Endothelial cell of umbilical vein (primary cell): Measurements from ENCODE around the gene PVR. TPM values are rescaled to one million over a fixed set of nuclear protein-coding genes. Genes with fewer than 3 reads are reported as not detected.

Experiments used
- BruUV-seq: library from RNA; stranded (reverse); fragments of 400-500 nt; replicated peaks from 2 replicates; lab custom pipeline; 2021; lab: Mats Ljungman, UMichigan
- CTCF ChIA-PET: fragments of 300-600, 350-600 bp; sonication (Branson Sonifier 250); formaldehyde crosslinking; loops from one replicate; lab custom pipeline; 2021; ENCODE audit warnings: antibody characterized with exemption, inconsistent platforms; lab: Charles Lee
- POLR2A ChIA-PET: fragments of 300-600, 350-600 bp; sonication (Branson Sonifier 250); formaldehyde crosslinking; loops from one replicate; lab custom pipeline; 2021; ENCODE audit warnings: antibody characterized with exemption, inconsistent platforms; lab: Charles Lee
- DNase-seq: peaks from one replicate; pipeline ENCODE4 v3.0.0-alpha.2; 2011; ENCODE audit warnings: low read depth, low spot score
- FAIRE-seq: peaks from 2 replicates; lab custom pipeline; 2011; peaks lifted over from hg19 to GRCh38; lab: Jason Lieb, UNC
- H2AFZ ChIP-seq: 2 replicates; pipeline ENCODE4 v1.6.0; 2012; ENCODE audit warnings: low read depth, low read length, control low read depth, inconsistent platforms
- H3K27ac ChIP-seq: 2 replicates; pipeline ENCODE4 v1.5.1; 2011; ENCODE audit warnings: low read depth, mild to moderate bottlenecking, control low read depth, low read length, moderate library complexity; ENCODE audit not compliant: insufficient read depth
- H3K27me3 ChIP-seq, 2 experiments: 2 replicates each; pipeline versions ENCODE4 v1.6.0 to v1.6.1; 2011; ENCODE audit warnings: low read length in 2 of 2, mixed read lengths in 1 of 2; ENCODE audit not compliant: control insufficient read depth in 2 of 2, insufficient read depth in 2 of 2
- H3K36me3 ChIP-seq, 2 experiments: 2 replicates in 1 of 2; 3 replicates in 1 of 2; pipeline ENCODE4 v1.5.1; 2011; ENCODE audit warnings: low read length in 2 of 2, mild to moderate bottlenecking in 1 of 2, moderate library complexity in 1 of 2; ENCODE audit not compliant: control insufficient read depth in 2 of 2, insufficient read depth in 2 of 2; ENCODE audit errors: extremely low read depth in 1 of 2
- H3K4me1 ChIP-seq: 3 replicates; pipeline ENCODE4 v1.5.1; 2011; ENCODE audit warnings: mild to moderate bottlenecking, low read length; ENCODE audit not compliant: control insufficient read depth, insufficient read depth; ENCODE audit errors: extremely low read depth
- H3K4me2 ChIP-seq: 2 replicates; pipeline ENCODE4 v1.6.1; 2011; ENCODE audit warnings: low read length, control low read depth, mixed read lengths; ENCODE audit not compliant: insufficient read depth
- H3K4me3 ChIP-seq, 3 experiments: fragments of 200-600 bp in 1 of 3; sonication (generic), shearing (Covaris generic) in 1 of 3; replicated peaks in 1 of 3; 2 replicates each; pipeline ENCODE4 v1.5.1; 2011 to 2016; ENCODE audit warnings: control low read depth in 3 of 3, low read length in 3 of 3, mild to moderate bottlenecking in 2 of 3, inconsistent platforms in 1 of 3, low read depth in 1 of 3, moderate library complexity in 1 of 3; ENCODE audit not compliant: insufficient read depth in 1 of 3
- H3K79me2 ChIP-seq: 2 replicates; pipeline ENCODE4 v1.6.0; 2012; ENCODE audit warnings: low read length, inconsistent platforms; ENCODE audit not compliant: control insufficient read depth, insufficient read depth
- H3K9ac ChIP-seq: replicated peaks from 2 replicates; pipeline ENCODE3; 2011; ENCODE audit warnings: low read length, control low read depth; ENCODE audit not compliant: insufficient read depth; ENCODE audit errors: extremely low read depth
- H3K9me1 ChIP-seq: replicated peaks from 3 replicates; pipeline ENCODE4 v1.6.0; 2011; ENCODE audit warnings: mild to moderate bottlenecking, low read length; ENCODE audit not compliant: control insufficient read depth, insufficient read depth; ENCODE audit errors: extremely low read depth
- H3K9me3 ChIP-seq: replicated peaks from 2 replicates; pipeline ENCODE4 v1.5.1; 2012; ENCODE audit warnings: low read length, inconsistent platforms; ENCODE audit not compliant: control insufficient read depth, insufficient read depth
- H4K20me1 ChIP-seq: replicated peaks from 2 replicates; pipeline ENCODE3; 2011; ENCODE audit warnings: mild to moderate bottlenecking, low read length; ENCODE audit not compliant: control insufficient read depth, insufficient read depth; ENCODE audit errors: extremely low read depth
- CTCF ChIP-seq, 2 donors: IDR thresholded peaks; 1 replicate in 1 of 2; 2 replicates in 1 of 2; pipeline ENCODE4 v1.5.1; 2011; ENCODE audit warnings: low read length in 2 of 2, mild to moderate bottlenecking in 2 of 2, moderate library complexity in 2 of 2, control low read depth in 1 of 2, inconsistent platforms in 1 of 2, low read depth in 1 of 2; ENCODE audit not compliant: insufficient read depth in 1 of 2; ENCODE audit errors: extremely low read depth in 1 of 2
- FOS ChIP-seq: IDR thresholded peaks from 2 replicates; pipeline ENCODE4 v1.6.1; 2011; ENCODE audit warnings: mild to moderate bottlenecking, low read length, moderate library complexity, borderline replicate concordance; ENCODE audit not compliant: insufficient read depth
- JUN ChIP-seq: IDR thresholded peaks from 2 replicates; pipeline ENCODE4 v1.6.1; 2011; ENCODE audit warnings: borderline replicate concordance, low read depth; ENCODE audit not compliant: insufficient read length, insufficient read depth
- MYC ChIP-seq: IDR thresholded peaks from one replicate; pipeline ENCODE4 v1.6.1; 2011; ENCODE audit warnings: mild to moderate bottlenecking, low read depth, low read length
- POLR2A ChIP-seq: IDR thresholded peaks from 2 replicates; pipeline ENCODE4 v1.6.1; 2012; ENCODE audit warnings: low read depth, mild to moderate bottlenecking, control low read depth, low read length
- POLR2AphosphoS5 ChIP-seq: IDR thresholded peaks from 2 replicates; pipeline ENCODE4 v1.6.1; 2012; ENCODE audit warnings: low read depth, mild to moderate bottlenecking, control low read depth, low read length, moderate library complexity; ENCODE audit not compliant: insufficient read depth
- dilution Hi-C: fragments of 300-500 bp; cut with MboI; formaldehyde crosslinking; loops from one replicate; pipeline ENCODE4 v1.15.0; 2019; ENCODE audit warnings: low sequenced_read_pairs; ENCODE audit not compliant: extremely low pct_ligation_motif_present
- intact Hi-C: fragments of 100-400 bp; cut with micrococcal nuclease; formaldehyde crosslinking; loops from one replicate; pipeline ENCODE4 v1.10.0; 2022
- microRNA counts: library from miRNA; unstranded; fragments of <30 nt; microRNA quantifications from one replicate; lab custom pipeline; 2016
- microRNA-seq: library from miRNA; unstranded; fragments of <30 nt; microRNA quantifications from one replicate; pipeline ENCODE4 v1.2.0, GENCODE V29; 2021; ENCODE audit warnings: borderline number of aligned reads, borderline replicate concordance
- polyA plus RNA-seq, 4 experiments: library from polyadenylated mRNA; depleted of rRNA in 3 of 4; stranded (reverse) in 3 of 4; unstranded in 1 of 4; fragments of >200 nt; gene quantifications; 2 replicates each; pipeline versions ENCODE4 v1.2.1 to v1.2.3, GENCODE V29; 2011 to 2012; ENCODE audit warnings: missing spikeins in 1 of 4
- total RNA-seq: library from RNA; stranded (reverse); gene quantifications from 2 replicates; pipeline ENCODE4 v1.2.3, GENCODE V29; 2021
- TF ChIP-seq, protein P1 (sequence below): IDR thresholded peaks from 2 replicates; pipeline ENCODE4 v1.6.1; 2011; ENCODE audit not compliant: insufficient read depth, insufficient read length

Gene PVR
- total and polyA plus RNA-seq, 2 donors (not counting 3 experiments of a cell fraction or from before 2014, with no cell fraction given): 133 to 226 TPM

DNA sequence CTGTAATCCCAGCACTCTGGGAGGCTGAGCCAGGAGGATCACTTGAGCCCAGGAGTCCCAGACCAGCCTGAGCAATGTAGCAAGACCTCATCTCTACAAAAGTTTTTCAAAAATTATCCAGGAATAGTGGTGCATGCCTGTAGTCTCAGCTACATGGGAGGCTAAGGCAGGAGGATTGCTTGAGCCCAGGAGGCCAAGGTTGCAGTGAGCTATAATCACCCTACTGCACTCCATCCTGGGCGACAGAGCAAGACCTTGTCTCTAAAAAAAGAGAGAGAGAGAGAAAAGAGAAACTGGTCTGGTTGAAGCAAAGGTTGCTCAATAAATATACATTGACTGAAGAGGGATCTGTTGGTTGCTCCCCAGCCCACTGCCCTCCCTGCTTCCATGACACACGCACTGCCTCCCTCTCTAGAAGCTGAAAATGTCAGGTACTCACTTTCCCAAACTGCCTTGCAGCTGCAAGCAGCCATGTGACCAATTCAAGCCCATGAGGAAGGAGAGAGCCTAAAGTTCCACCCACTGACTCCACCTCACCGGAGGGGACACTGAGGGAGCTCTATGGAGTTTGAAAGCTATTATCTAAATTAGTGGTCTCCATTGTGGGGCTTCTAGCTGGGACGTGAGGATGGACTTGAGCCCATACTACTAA lies 69.3 kb downstream of the PVR start:
- no peak overlapping the region for H3K27ac ChIP-seq
- peaks cover 12% of the 10 kb centered on the region for H3K4me1 ChIP-seq
- FAIRE-seq (no peak), DNase-seq (no peak)
- no peaks in the 10 kb centered on the region for H3K9me1 ChIP-seq
- peaks cover 2% of the 10 kb centered on the region for H3K9me3 ChIP-seq
- H2AFZ ChIP-seq: no peak overlapping the region
- no peaks in the 10 kb centered on the region for H4K20me1 ChIP-seq
- TF ChIP-seq JUN (no peak), MYC (no peak), FOS (no peak), CTCF (IDR thresholded peaks at IDR 0.05; ENCODE audit: extremely low read depth in 1 of 2, insufficient read depth in 1 of 2, low read depth in 1 of 2, low read length in 2 of 2) (no peak), POLR2A (no peak), POLR2AphosphoS5 (no peak)
- TF ChIP-seq, protein P1, sequence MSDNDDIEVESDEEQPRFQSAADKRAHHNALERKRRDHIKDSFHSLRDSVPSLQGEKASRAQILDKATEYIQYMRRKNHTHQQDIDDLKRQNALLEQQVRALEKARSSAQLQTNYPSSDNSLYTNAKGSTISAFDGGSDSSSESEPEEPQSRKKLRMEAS: no peak
- ChIA-PET POLR2A (no interaction called here), CTCF (interaction anchor here (0.6 to 3.2 kb wide), 7 partner anchors 10 to 106 kb away, joined by 3 to 21 read pairs (median 5); no protein-coding TSS in a partner anchor)
- H3K79me2 ChIP-seq: peaks cover 10% of the 10 kb centered on the region
- peaks cover 0 to 4% of the 10 kb centered on the region in 2 experiments for H3K36me3 ChIP-seq
- no peak overlapping the region for H3K9ac ChIP-seq
- H3K4me3 ChIP-seq: no peak overlapping the region
- no peaks in the 10 kb centered on the region for H3K27me3 ChIP-seq
- BruUV-seq: no TSS peak
- H3K4me2 ChIP-seq: no peak overlapping the region
- dilution Hi-C loops (no loop called here), intact Hi-C loops (no loop called here)

MicroRNA genes within 50 kb of the gene (microRNA counts, 767-probe panel; counts per million panel counts)
- 723 counts per million, percentile 96 among the panel's probes with 10 or more counts for microRNA hsa-miR-4531 (lab: Ali Mortazavi, UCI)

Small RNAs within 50 kb of the gene (microRNA-seq; reads per million reads assigned to microRNA genes)
- not detected for gene MIR4531

Other genes with a start within 250 kb of the PVR start
- gene ZNF285, start 242.3 kb upstream of the PVR start, total RNA-seq: 3.6 and 4.6 TPM in 2 replicates
- gene ZNF285, start 242.3 kb upstream of the PVR start, polyA plus RNA-seq: 0.76 and 0.90 TPM in 2 replicates
- gene ZNF229, start 195.4 kb upstream of the PVR start, total RNA-seq: 6.0 and 8.8 TPM in 2 replicates
- 2.4 and 2.7 TPM in 2 replicates for gene ZNF229, start 195.4 kb upstream of the PVR start, polyA plus RNA-seq
- 8.6 and 8.9 TPM in 2 replicates for gene ZNF180, start 143.4 kb upstream of the PVR start, total RNA-seq
- gene ZNF180, start 143.4 kb upstream of the PVR start, polyA plus RNA-seq: 1.4 and 2.1 TPM in 2 replicates
- gene CEACAM20, start 114.2 kb upstream of the PVR start, total RNA-seq: not detected in 2 replicates
- gene CEACAM20, start 114.2 kb upstream of the PVR start, polyA plus RNA-seq: 0.06 TPM in 2 replicates
- 0.35 TPM in 1 of 2 replicates, not detected in the other for gene IGSF23, start 30.3 kb upstream of the PVR start, total RNA-seq
- 0.73 and 0.81 TPM in 2 replicates for gene IGSF23, start 30.3 kb upstream of the PVR start, polyA plus RNA-seq
- gene CEACAM19, start 27.6 kb downstream of the PVR start, total RNA-seq: 9.9 and 13.0 TPM in 2 replicates
- 14.5 and 23.2 TPM in 2 replicates for gene CEACAM19, start 27.6 kb downstream of the PVR start, polyA plus RNA-seq
- not detected in 2 replicates for gene CEACAM16, start 55.2 kb downstream of the PVR start, total RNA-seq
- not detected in 2 replicates for gene CEACAM16, start 55.2 kb downstream of the PVR start, polyA plus RNA-seq
- 24.0 and 26.9 TPM in 2 replicates for gene BCL3, start 104.8 kb downstream of the PVR start, total RNA-seq
- gene BCL3, start 104.8 kb downstream of the PVR start, polyA plus RNA-seq: 11.0 and 15.3 TPM in 2 replicates
- gene CBLC, start 134.0 kb downstream of the PVR start, total RNA-seq: not detected in 2 replicates
- gene CBLC, start 134.0 kb downstream of the PVR start, polyA plus RNA-seq: 0.04 and 0.08 TPM in 2 replicates
- 28.5 and 29.0 TPM in 2 replicates for gene BCAM, start 165.2 kb downstream of the PVR start, total RNA-seq
- gene BCAM, start 165.2 kb downstream of the PVR start, polyA plus RNA-seq: 23.9 and 32.5 TPM in 2 replicates
- gene NECTIN2, start 202.4 kb downstream of the PVR start, total RNA-seq: 205 and 211 TPM in 2 replicates
- gene NECTIN2, start 202.4 kb downstream of the PVR start, polyA plus RNA-seq: 238 and 262 TPM in 2 replicates
- gene TOMM40, start 247.3 kb downstream of the PVR start, total RNA-seq: 90.7 and 101 TPM in 2 replicates
- 70.2 and 71.8 TPM in 2 replicates for gene TOMM40, start 247.3 kb downstream of the PVR start, polyA plus RNA-seq